HG02852 (cell line): ENCODE measurements around the gene ACTN4.
"Not testable (repeated sequence)": the region's sequence is repeated elsewhere in the genome, so short reads cannot be mapped to it uniquely, and the experiment has no call there.

Experiments
- ATAC-seq: cut with Tn5 transposase; IDR thresholded peaks from one replicate; pipeline ENCODE4 v1.9.1; 2021; ENCODE audit warnings: mild to moderate bottlenecking, moderate library complexity; ENCODE audit not compliant: unreplicated experiment

Gene ACTN4

GRCh38 chr19:38735257-38735686 is 87.8 kb downstream of the ACTN4 start:
- ATAC-seq = no peak

GRCh38 chr19:38736036-38736412 is 88.6 kb downstream of the ACTN4 start:
- no peak for ATAC-seq

- ATAC-seq = no peak
Observed at GRCh38 chr19:38736413-38737280, 89.2 kb downstream of the ACTN4 start.

- no peak for ATAC-seq
Observed at GRCh38 chr19:38737281-38737865, 89.9 kb downstream of the ACTN4 start.

- ATAC-seq = no peak
Observed at GRCh38 chr19:38737921-38738737, 90.7 kb downstream of the ACTN4 start.

- no peak for ATAC-seq
Observed at GRCh38 chr19:38739440-38740256, 92.2 kb downstream of the ACTN4 start.

GRCh38 chr19:38740257-38740592 is 92.8 kb downstream of the ACTN4 start:
- ATAC-seq = no peak

- no peak for ATAC-seq
Observed at GRCh38 chr19:38740932-38741331, 93.5 kb downstream of the ACTN4 start.

- no peak for ATAC-seq
Observed at GRCh38 chr19:38741670-38742069, 94.2 kb downstream of the ACTN4 start.

- ATAC-seq = no peak
Observed at GRCh38 chr19:38742296-38742695, 94.8 kb downstream of the ACTN4 start.

- no peak for ATAC-seq
Observed at GRCh38 chr19:38742906-38743305, 95.5 kb downstream of the ACTN4 start.

- no peak for ATAC-seq
Observed at GRCh38 chr19:38743394-38744297, 96.2 kb downstream of the ACTN4 start.

- ATAC-seq = no peak
Observed at GRCh38 chr19:38744298-38744681, 96.8 kb downstream of the ACTN4 start, which contains the start of gene CAPN12. Gene CAPN12, minus strand, starts transcription at chr19:38744474. Its CDS starts 309 bp downstream, at chr19:38744165.

GRCh38 chr19:38744874-38745273 is 97.4 kb downstream of the ACTN4 start:
- ATAC-seq = no peak

GRCh38 chr19:38745316-38745715 is 97.9 kb downstream of the ACTN4 start:
- no peak for ATAC-seq

GRCh38 chr19:38753783-38754182 is 106.3 kb downstream of the ACTN4 start:
- ATAC-seq = not testable (repeated sequence)

- ATAC-seq = not testable (repeated sequence)
Observed at GRCh38 chr19:38754196-38754595, 106.7 kb downstream of the ACTN4 start.

GRCh38 chr19:38759590-38760003 is 112.1 kb downstream of the ACTN4 start:
- no peak for ATAC-seq

- not testable (repeated sequence) for ATAC-seq
Observed at GRCh38 chr19:38760805-38761517, 113.5 kb downstream of the ACTN4 start.
